GM12878 (cell line): ENCODE data around the gene RAD18. TPM values are rescaled to one million over a fixed set of nuclear protein-coding genes. Genes with fewer than 3 reads are reported as not detected.

Source experiments
- ATAC-seq: fragments of 200-7000 bp; cut with Tn5 transposase; 3 replicates; pipeline ENCODE4 v1.9.1; 2020; ENCODE audit warnings: mild to moderate bottlenecking, moderate library complexity
- BruUV-seq: library from RNA; stranded (reverse); fragments of 400-500 nt; replicated peaks from 2 replicates; lab custom pipeline; 2021; lab: Mats Ljungman, UMichigan
- CTCF ChIA-PET: fragments of 300-600 bp; sonication (Branson Sonifier 250); formaldehyde crosslinking; extraction: SDS; loops from one replicate; lab custom pipeline; 2021; ENCODE audit warnings: inconsistent platforms; lab: Yijun Ruan, JAX
- POLR2A ChIA-PET: fragments of 350-600 bp; formaldehyde crosslinking; extraction: SDS; loops from one replicate; lab custom pipeline; 2021; ENCODE audit warnings: inconsistent platforms; lab: Charles Lee
- RAD21 ChIA-PET: fragments of 300-600 bp; sonication (Branson Sonifier 250); formaldehyde crosslinking; loops from one replicate; lab custom pipeline; 2023; ENCODE audit warnings: antibody characterized with exemption; ENCODE audit not compliant: unreplicated experiment; lab: Charles Lee
- SMC1A ChIA-PET: fragments of 300-600 bp; sonication (Branson Sonifier 250); formaldehyde crosslinking; loops from one replicate; lab custom pipeline; 2023; ENCODE audit not compliant: unreplicated experiment, uncharacterized antibody; lab: Charles Lee
- DNase-seq: peaks from one replicate; pipeline ENCODE4 v3.0.0-alpha.2; 2011; ENCODE audit warnings: low read depth, low spot score
- FAIRE-seq: peaks from 3 replicates; lab custom pipeline; 2011; peaks lifted over from hg19 to GRCh38; lab: Jason Lieb, UNC
- H2AFZ ChIP-seq: 2 replicates; pipeline ENCODE4 v1.6.0; 2011; ENCODE audit warnings: low read depth, low read length, control low read depth; ENCODE audit not compliant: control insufficient read depth
- H3K27ac ChIP-seq: 2 replicates; pipeline ENCODE4 v1.5.1; 2011; ENCODE audit warnings: control low read depth; ENCODE audit not compliant: control insufficient read depth, insufficient read depth
- H3K27me3 ChIP-seq, 2 experiments: replicated peaks in 1 of 2; 2 replicates each; pipeline versions ENCODE4 v1.6.0 to v1.6.1; 2011; ENCODE audit warnings: low read length in 1 of 2; ENCODE audit not compliant: control insufficient read depth in 2 of 2, insufficient read depth in 2 of 2
- H3K36me3 ChIP-seq, 2 experiments: 2 replicates each; pipeline ENCODE4 v1.5.1; 2011; ENCODE audit warnings: low read length in 1 of 2; ENCODE audit not compliant: control insufficient read depth in 2 of 2, insufficient read depth in 2 of 2
- H3K4me1 ChIP-seq: 2 replicates; pipeline ENCODE4 v1.6.1; 2011; ENCODE audit warnings: mild to moderate bottlenecking, low read length, moderate library complexity, mixed read lengths; ENCODE audit not compliant: control insufficient read depth, insufficient read depth
- H3K4me2 ChIP-seq: 2 replicates; pipeline ENCODE4 v1.6.0; 2011; ENCODE audit warnings: control low read depth; ENCODE audit not compliant: control insufficient read depth, insufficient read depth
- H3K4me3 ChIP-seq: fragments of 200-600 bp; sonication (generic); 2 replicates; pipeline ENCODE4 v1.5.1; 2016
- H3K79me2 ChIP-seq: 2 replicates; pipeline ENCODE4 v1.6.0; 2011; ENCODE audit warnings: low read length; ENCODE audit not compliant: control insufficient read depth, insufficient read depth
- H3K9ac ChIP-seq: 2 replicates; pipeline ENCODE4 v1.8.0; 2011; ENCODE audit warnings: low read length, control low read depth, mixed read lengths; ENCODE audit not compliant: control insufficient read depth, insufficient read depth
- H3K9me3 ChIP-seq: replicated peaks from 3 replicates; pipeline ENCODE4 v1.5.1; 2011; ENCODE audit warnings: mild to moderate bottlenecking, low read length; ENCODE audit not compliant: control insufficient read depth, insufficient read depth
- H4K20me1 ChIP-seq: 2 replicates; pipeline ENCODE4 v1.6.0; 2011; ENCODE audit not compliant: control insufficient read depth, insufficient read depth
- BACH1 ChIP-seq: fragments of 450-650 bp; IDR thresholded peaks from 2 replicates; pipeline ENCODE4 v1.6.1; 2017; ENCODE audit warnings: mild to moderate bottlenecking, borderline replicate concordance
- CBX3 ChIP-seq: fragments of 200-600 bp; sonication (generic); IDR thresholded peaks from 2 replicates; pipeline ENCODE4 v1.6.1; 2016; ENCODE audit warnings: low read depth, borderline replicate concordance
- HCFC1 ChIP-seq: fragments of 150-350 bp; IDR thresholded peaks from 2 replicates; pipeline ENCODE4 v1.6.1; 2014; ENCODE audit warnings: low read length
- MEF2B ChIP-seq: fragments of 450-650 bp; IDR thresholded peaks from 2 replicates; pipeline ENCODE4 v1.6.1; 2018; ENCODE audit warnings: mild to moderate bottlenecking, moderate library complexity; ENCODE audit not compliant: partially characterized antibody, poor library complexity, severe bottlenecking
- MLLT1 ChIP-seq: fragments of 450-650 bp; IDR thresholded peaks from 2 replicates; pipeline ENCODE4 v1.6.1; 2016; ENCODE audit warnings: mild to moderate bottlenecking
- WGBS: methylation state at CpG from one replicate; pipeline ENCODE4 v1.1.6; 2016; ENCODE audit warnings: low lambda C conversion rate; ENCODE audit not compliant: insufficient replicate concordance, insufficient coverage; ENCODE audit errors: missing lambda C conversion rate; 5-methylcytosine and 5-hydroxymethylcytosine counted together
- in situ Hi-C: fragments of 300-500 bp; cut with MboI; formaldehyde crosslinking; loops from 9 replicates; pipeline ENCODE4 v1.14.3; 2018; ENCODE audit warnings: mixed read lengths
- intact Hi-C: fragments of 100-400 bp; cut with micrococcal nuclease; formaldehyde crosslinking; loops from one replicate; pipeline ENCODE4 v1.14.2; 2022; ENCODE audit not compliant: unreplicated experiment
- polyA plus RNA-seq, 11 experiments: library from polyadenylated mRNA; depleted of rRNA in 4 of 11; unstranded in 6 of 11; stranded (reverse) in 5 of 11; fragments of >200 nt; fragmentation: Nextera tagmentation in 4 of 11; fragmentation: Illumina TruSeq in 1 of 11; extraction: Ambion mirVana in 4 of 11; extraction: Trizol in 1 of 11; gene quantifications; 1 replicate in 1 of 11; 2 replicates in 10 of 11; pipeline versions ENCODE4 v1.2.1 to v1.2.3, GENCODE V29; 2011 to 2016; ENCODE audit warnings: inconsistent platforms in 2 of 11, missing spikeins in 2 of 11, low read depth in 1 of 11
- total RNA-seq, 4 experiments: library from RNA; depleted of rRNA in 3 of 4; stranded (reverse); fragments of >200 nt in 3 of 4; fragmentation: Illumina TruSeq in 1 of 4; extraction: Trizol in 1 of 4; gene quantifications; 2 replicates each; pipeline versions ENCODE4 v1.2.1 to v1.2.3, GENCODE V29; 2013 to 2021
- TF ChIP-seq, protein P1 (sequence below): fragments of 150-350 bp; IDR thresholded peaks from 2 replicates; pipeline ENCODE4 v1.6.1; 2014; ENCODE audit warnings: mild to moderate bottlenecking, low read depth, low read length

Gene RAD18
- total and polyA plus RNA-seq, 10 of the 15 experiments (the other 5 are each of a cell fraction or from before 2014, with no cell fraction given): 8.7 to 38.6 (median 19.2) TPM

- DNase-seq (no peak), FAIRE-seq (no peak), ATAC-seq (no peak)
- WGBS: 91% methylated on average over 3 of the region's 3 CpGs
- ChIA-PET CTCF (no interaction called here), SMC1A (no interaction called here), POLR2A (no interaction called here), RAD21 (no interaction called here)
- Histone ChIP-seq H3K27ac (no peak overlapping the region), H3K4me1 (no peaks in the 10 kb centered on the region), H3K9me3 (no peaks in the 10 kb centered on the region), H4K20me1 (no peaks in the 10 kb centered on the region), H3K36me3 (no peaks in the 10 kb centered on the region), H3K9ac (no peak overlapping the region), H3K79me2 (no peaks in the 10 kb centered on the region), H3K27me3 (no peaks in the 10 kb centered on the region), H3K4me2 (no peak overlapping the region), H3K4me3 (no peak overlapping the region), H2AFZ (no peak overlapping the region)
- TF ChIP-seq MLLT1 (no peak), HCFC1 (no peak), BACH1 (no peak), MEF2B (no peak), CBX3 (no peak)
- TF ChIP-seq, protein P1, sequence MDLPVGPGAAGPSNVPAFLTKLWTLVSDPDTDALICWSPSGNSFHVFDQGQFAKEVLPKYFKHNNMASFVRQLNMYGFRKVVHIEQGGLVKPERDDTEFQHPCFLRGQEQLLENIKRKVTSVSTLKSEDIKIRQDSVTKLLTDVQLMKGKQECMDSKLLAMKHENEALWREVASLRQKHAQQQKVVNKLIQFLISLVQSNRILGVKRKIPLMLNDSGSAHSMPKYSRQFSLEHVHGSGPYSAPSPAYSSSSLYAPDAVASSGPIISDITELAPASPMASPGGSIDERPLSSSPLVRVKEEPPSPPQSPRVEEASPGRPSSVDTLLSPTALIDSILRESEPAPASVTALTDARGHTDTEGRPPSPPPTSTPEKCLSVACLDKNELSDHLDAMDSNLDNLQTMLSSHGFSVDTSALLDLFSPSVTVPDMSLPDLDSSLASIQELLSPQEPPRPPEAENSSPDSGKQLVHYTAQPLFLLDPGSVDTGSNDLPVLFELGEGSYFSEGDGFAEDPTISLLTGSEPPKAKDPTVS: no peak
- intact Hi-C loops: no loop called here
- in situ Hi-C loops: no loop called here
- no TSS peak for BruUV-seq
Observed at GRCh38 chr3:8900869-8901268, 62.4 kb downstream of the RAD18 start.
